GM11168 (cell line): ENCODE data around the gene PAFAH1B2.

ENCODE experiments used
- in situ Hi-C: fragments of 300-500 bp; cut with MboI; formaldehyde crosslinking; loops from one replicate; pipeline ENCODE4 v1.12.0; 2022; ENCODE audit warnings: low sequenced_read_pairs; ENCODE audit not compliant: unreplicated experiment

PAFAH1B2 gene

GRCh38 chr11:117185736-117186430, 41.8 kb downstream of the PAFAH1B2 start:
- in situ Hi-C loops = no loop called here

GRCh38 chr11:117186431-117186761, 42.3 kb downstream of the PAFAH1B2 start:
- in situ Hi-C loops = no loop called here

GRCh38 chr11:117187007-117187406, 42.9 kb downstream of the PAFAH1B2 start:
- in situ Hi-C loops = no loop called here

GRCh38 chr11:117187428-117187798, 43.3 kb downstream of the PAFAH1B2 start:
- in situ Hi-C loops = no loop called here

GRCh38 chr11:117187799-117188481, 43.9 kb downstream of the PAFAH1B2 start:
- in situ Hi-C loops = no loop called here

- in situ Hi-C loops = no loop called here
These were observed 44.6 kb downstream of the PAFAH1B2 start for GRCh38 chr11:117188620-117189081.

- in situ Hi-C loops = no loop called here
These were observed 45.3 kb downstream of the PAFAH1B2 start for GRCh38 chr11:117189191-117189940.

- in situ Hi-C loops = no loop called here
These were observed 46.0 kb downstream of the PAFAH1B2 start for GRCh38 chr11:117189941-117190544.

GRCh38 chr11:117191680-117192400, 47.8 kb downstream of the PAFAH1B2 start:
- in situ Hi-C loops = no loop called here

GRCh38 chr11:117192401-117192875, 48.4 kb downstream of the PAFAH1B2 start:
- in situ Hi-C loops = no loop called here

GRCh38 chr11:117193130-117194020, 49.3 kb downstream of the PAFAH1B2 start:
- in situ Hi-C loops = no loop called here

GRCh38 chr11:117194267-117194666, 50.2 kb downstream of the PAFAH1B2 start:
- in situ Hi-C loops = no loop called here

GRCh38 chr11:117195258-117195657, 51.2 kb downstream of the PAFAH1B2 start:
- in situ Hi-C loops = no loop called here

- in situ Hi-C loops = no loop called here
These were observed 51.7 kb downstream of the PAFAH1B2 start for GRCh38 chr11:117195761-117196160.

- in situ Hi-C loops = no loop called here
These were observed 52.9 kb downstream of the PAFAH1B2 start for GRCh38 chr11:117197006-117197405.

GRCh38 chr11:117197516-117198456, 53.7 kb downstream of the PAFAH1B2 start:
- in situ Hi-C loops = no loop called here

- in situ Hi-C loops = no loop called here
These were observed 54.5 kb downstream of the PAFAH1B2 start for GRCh38 chr11:117198613-117199012.
